ENCODE measurements around the gene DSP. TPM values are rescaled to one million over a fixed set of nuclear protein-coding genes. Genes with fewer than 3 reads are reported as not detected.

The DSP gene
- total and polyA plus RNA-seq, 8 donors, result 12.0 to 125 (median 80.6) TPM

DNA sequence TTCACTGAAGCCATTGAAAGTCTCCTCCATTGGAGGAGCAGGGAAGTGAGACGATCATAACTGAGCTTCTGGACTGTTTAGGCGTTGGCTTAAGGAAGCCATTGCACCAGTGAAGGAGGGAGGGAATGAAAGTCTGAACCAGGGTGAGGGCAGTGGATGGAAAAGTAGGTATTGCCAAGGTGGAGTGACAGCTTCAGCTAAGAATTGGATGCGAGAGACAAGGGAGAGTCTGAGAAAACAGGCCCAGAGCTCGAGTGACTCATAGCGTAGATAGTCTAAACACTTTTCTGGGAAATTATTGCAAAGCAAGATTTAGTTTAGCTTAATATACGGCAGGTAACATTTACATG lies 4.5 kb downstream of the DSP start:
- Histone ChIP-seq H3K27me3 (peaks cover 11 to 45% (median 21%) of the 10 kb centered on the region in 3 donors), H3K36me3 (no peaks in the 10 kb centered on the region), H3K4me1 (peaks cover 20 to 71% (median 33%) of the 10 kb centered on the region in 4 donors), H3K27ac (peak overlapping the region in 3 of 5 donors; percentile 2 to 48 (median 5)), H3K4me3 (no peak overlapping the region), H3K9me3 (no peaks in the 10 kb centered on the region)
- TF ChIP-seq POLR2A (IDR thresholded peaks at IDR 0.05), result no peak
- no peak for TF ChIP-seq EP300 (IDR thresholded peaks at IDR 0.05)
- TF ChIP-seq POLR2AphosphoS5 (IDR thresholded peaks at IDR 0.05), result no peak
- TF ChIP-seq, protein P1, sequence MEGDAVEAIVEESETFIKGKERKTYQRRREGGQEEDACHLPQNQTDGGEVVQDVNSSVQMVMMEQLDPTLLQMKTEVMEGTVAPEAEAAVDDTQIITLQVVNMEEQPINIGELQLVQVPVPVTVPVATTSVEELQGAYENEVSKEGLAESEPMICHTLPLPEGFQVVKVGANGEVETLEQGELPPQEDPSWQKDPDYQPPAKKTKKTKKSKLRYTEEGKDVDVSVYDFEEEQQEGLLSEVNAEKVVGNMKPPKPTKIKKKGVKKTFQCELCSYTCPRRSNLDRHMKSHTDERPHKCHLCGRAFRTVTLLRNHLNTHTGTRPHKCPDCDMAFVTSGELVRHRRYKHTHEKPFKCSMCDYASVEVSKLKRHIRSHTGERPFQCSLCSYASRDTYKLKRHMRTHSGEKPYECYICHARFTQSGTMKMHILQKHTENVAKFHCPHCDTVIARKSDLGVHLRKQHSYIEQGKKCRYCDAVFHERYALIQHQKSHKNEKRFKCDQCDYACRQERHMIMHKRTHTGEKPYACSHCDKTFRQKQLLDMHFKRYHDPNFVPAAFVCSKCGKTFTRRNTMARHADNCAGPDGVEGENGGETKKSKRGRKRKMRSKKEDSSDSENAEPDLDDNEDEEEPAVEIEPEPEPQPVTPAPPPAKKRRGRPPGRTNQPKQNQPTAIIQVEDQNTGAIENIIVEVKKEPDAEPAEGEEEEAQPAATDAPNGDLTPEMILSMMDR (IDR thresholded peaks at IDR 0.05), result no peak
- WGBS, 5 donors, result 65 to 82% (median 75%) methylated on average over 6 of the region's 6 CpGs
- no peak for DNase-seq
- intact Hi-C loops (cut with DNase I; ENCODE audit: low total_unique reads), result no loop called here

DNA sequence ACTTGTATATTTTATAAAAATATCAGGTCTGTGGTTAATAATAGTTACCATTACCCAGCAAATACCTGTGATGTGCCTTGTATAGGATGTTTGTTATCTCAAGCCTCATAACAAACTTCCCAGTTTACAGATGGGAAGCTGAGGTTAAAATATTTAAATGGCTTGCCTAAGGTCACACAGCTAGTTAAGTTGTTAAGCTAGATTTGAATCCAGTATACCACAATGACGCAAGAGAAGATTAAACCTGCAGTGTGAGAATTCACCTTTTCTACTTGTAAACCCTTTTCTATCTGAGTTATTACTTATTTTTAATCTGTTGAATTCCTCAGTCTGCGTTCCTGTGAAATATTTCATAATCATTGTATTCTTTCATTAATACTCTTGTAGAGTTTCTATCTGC lies 4.9 kb downstream of the DSP start:
- no peaks in the 10 kb centered on the region for H3K36me3 ChIP-seq
- peaks cover 8 to 43% (median 17%) of the 10 kb centered on the region in 3 donors for H3K27me3 ChIP-seq
- no peaks in the 10 kb centered on the region for H3K9me3 ChIP-seq
- peak overlapping the region in 1 of 5 donors; percentile 48 for H3K27ac ChIP-seq
- no peak for DNase-seq
- no peak overlapping the region for H3K4me3 ChIP-seq
- intact Hi-C loops (cut with DNase I; ENCODE audit: low total_unique reads), result no loop called here
- peaks cover 16 to 67% (median 31%) of the 10 kb centered on the region in 4 donors for H3K4me1 ChIP-seq
- TF ChIP-seq, protein P1 (IDR thresholded peaks at IDR 0.05), result no peak
- TF ChIP-seq EP300 (IDR thresholded peaks at IDR 0.05) (no peak), POLR2A (IDR thresholded peaks at IDR 0.05) (no peak), POLR2AphosphoS5 (IDR thresholded peaks at IDR 0.05) (no peak)
- 78 to 92% (median 89%) methylated on average over 2 of the region's 2 CpGs for WGBS, 5 donors

GRCh38 chr6:7546896-7547295 lies 5.4 kb downstream of the DSP start:
- no peak overlapping the region for H3K4me3 ChIP-seq

DNA sequence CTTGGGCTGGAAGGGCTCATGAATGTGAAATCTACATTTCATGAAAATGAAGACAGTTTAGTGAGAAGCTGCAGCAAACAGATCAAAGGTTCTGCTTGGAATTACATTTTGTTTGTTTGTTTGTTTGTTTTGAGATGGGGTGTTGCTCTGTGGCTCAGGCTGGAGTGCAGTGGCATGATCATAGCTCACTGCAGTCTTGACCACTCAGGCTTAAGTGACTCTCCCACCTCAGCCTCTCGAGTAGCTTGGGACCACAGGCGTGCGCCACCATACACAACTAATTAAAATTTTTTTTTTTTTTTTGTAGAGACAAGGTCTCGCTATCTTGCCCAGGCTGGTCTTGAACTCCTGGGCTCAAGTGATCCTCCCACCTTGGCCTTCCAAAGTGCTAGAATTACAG lies 5.8 kb downstream of the DSP start:
- peaks cover 11 to 58% (median 24%) of the 10 kb centered on the region in 4 donors for H3K4me1 ChIP-seq

More at GRCh38 chr6:7546896-7547295, 5.4 kb downstream of the DSP start:
- H3K9me3 ChIP-seq, result no peaks in the 10 kb centered on the region
- intact Hi-C loops (cut with DNase I; ENCODE audit: low total_unique reads), result no loop called here
- H3K27ac ChIP-seq, result peak overlapping the region; percentile 3 to 75 (median 68)
- TF ChIP-seq, protein P1 (IDR thresholded peaks at IDR 0.05), result no peak
- TF ChIP-seq EP300 (IDR thresholded peaks at IDR 0.05), result no peak
- TF ChIP-seq POLR2AphosphoS5 (IDR thresholded peaks at IDR 0.05), result no peak
- TF ChIP-seq POLR2A (IDR thresholded peaks at IDR 0.05), result no peak
- peaks cover 11 to 62% (median 28%) of the 10 kb centered on the region in 4 donors for H3K4me1 ChIP-seq
- DNase-seq, result peak in 1 of 2 donors; percentile 59
- peaks cover 3 to 43% (median 12%) of the 10 kb centered on the region in 3 donors for H3K27me3 ChIP-seq
- WGBS, 5 donors, result 53 to 76% (median 70%) methylated on average over 4 of the region's 4 CpGs
- no peaks in the 10 kb centered on the region for H3K36me3 ChIP-seq

More for the DNA sequence above, 5.8 kb downstream of the DSP start:
- Histone ChIP-seq H3K4me3 (no peak overlapping the region), H3K27me3 (peaks cover 0 to 39% (median 8%) of the 10 kb centered on the region in 3 donors), H3K36me3 (no peaks in the 10 kb centered on the region), H3K27ac (peak overlapping the region; percentile 30 to 75 (median 68)), H3K9me3 (no peaks in the 10 kb centered on the region)
- WGBS, 5 donors, result 91 to 98% (median 96%) methylated on average over 4 of the region's 4 CpGs
- DNase-seq, result no peak
- TF ChIP-seq EP300 (IDR thresholded peaks at IDR 0.05) (no peak), POLR2AphosphoS5 (IDR thresholded peaks at IDR 0.05) (no peak), POLR2A (IDR thresholded peaks at IDR 0.05) (no peak)
- TF ChIP-seq, protein P1 (IDR thresholded peaks at IDR 0.05), result no peak
- intact Hi-C loops (cut with DNase I; ENCODE audit: low total_unique reads), result no loop called here

All from stomach (tissue), 9 donors.